Stimulated activated CD8-positive, alpha-beta memory T cell treated with anti-CD3 and anti-CD28 coated beads, Interleukin-7, amount 100 ng/mL, for 1 hour (primary cell): Measurements from ENCODE around the gene ATG10.

ENCODE experiments used
- DNase-seq, 2 donors: peaks; one replicate each; pipeline ENCODE4 v3.0.0-alpha.2; 2020; ENCODE audit warnings: low read depth in 2 of 2

The ATG10 gene

DNA sequence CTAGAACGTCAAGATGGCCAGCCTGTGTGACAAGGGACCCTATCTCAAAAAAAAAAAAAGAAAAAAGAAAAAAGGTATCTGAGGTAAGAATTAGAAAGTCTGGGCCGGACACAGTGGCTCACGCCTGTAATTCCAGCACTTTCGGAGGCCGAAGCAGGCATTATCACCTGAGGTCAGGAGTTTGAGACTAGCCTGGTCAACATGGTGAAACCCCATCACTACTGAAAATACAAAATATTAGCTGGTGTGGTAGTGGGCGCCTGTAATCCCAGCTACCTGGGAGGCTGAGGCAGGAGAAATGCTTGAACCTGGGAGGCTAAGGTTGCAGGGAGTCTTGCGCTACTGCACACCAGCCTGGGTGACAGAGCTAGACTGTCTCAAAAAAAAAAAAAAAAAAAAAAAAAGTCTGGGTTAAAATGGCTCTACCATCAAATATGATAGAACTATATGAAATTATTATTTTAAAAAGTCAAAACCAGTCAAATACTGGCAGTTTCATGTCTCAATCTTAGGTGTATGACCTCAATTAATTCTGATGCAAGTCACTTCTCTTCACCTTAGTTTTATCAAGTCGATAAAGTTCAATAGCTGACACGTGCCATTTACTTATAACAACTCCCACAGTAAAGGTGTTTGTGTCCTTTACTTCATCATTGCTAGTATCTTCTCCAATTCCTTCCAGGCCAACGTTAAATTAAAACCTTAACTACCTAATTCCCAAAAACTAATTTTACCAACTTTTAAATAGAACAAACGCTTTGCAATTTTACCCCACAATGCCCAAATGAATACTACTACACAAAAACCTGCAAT, 305.2 kb downstream of the ATG10 start:
- no peak for DNase-seq

DNA sequence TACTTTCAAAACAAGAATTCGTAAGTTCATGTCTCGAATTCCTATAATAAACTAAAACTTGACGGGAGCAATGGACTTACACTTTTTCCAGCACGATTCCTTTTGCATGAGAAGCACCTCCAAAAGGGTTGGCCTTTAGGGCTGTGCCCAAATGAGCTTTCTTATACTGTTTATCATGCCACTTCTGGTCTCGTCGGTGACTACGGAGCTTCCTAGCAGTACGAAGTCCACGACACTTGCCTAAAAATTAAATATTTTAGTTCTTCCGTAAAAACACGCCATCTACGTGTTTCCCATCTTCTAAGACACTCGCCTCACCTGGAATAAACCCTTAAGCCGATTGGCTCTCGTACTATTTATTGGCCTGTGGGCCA, 305.8 kb downstream of the ATG10 start:
- no peak for DNase-seq

DNA sequence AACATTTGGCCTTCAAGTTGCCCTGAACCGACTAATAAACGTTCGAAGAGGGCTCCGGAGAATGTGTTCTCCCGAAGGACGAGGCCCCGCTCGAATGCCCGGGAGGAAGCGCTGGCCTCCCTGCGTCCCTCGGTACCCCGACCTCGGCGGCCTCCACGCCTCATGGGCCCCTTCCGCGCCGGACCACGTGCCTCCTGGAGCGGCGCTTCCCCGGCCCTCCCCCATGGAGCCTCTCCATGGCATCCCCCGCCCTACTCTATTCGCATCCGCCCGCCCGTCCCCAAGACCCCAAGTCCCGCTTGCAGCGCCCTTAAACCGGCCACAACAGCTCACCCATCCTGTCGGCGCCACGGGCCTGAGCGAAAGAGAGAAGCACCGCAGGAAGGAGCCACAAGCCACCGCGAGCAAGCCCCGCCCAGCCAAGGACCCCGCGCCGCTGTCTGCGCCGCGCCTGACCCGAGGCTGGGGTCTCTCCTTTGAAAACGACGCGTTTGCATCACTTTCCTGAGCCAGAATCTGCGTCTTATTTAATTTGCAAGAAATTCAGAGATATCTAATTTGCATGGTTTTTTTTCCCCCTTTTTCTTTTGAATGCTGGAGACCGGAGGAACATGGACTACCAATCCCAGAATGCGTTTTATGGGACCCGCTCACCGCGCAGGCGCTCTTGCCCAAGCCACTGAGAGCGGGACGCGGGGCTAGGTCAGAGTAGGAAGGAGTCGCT, 306.3 kb downstream of the ATG10 start, which contains the start of gene RPS23:
Gene RPS23, minus strand, starts transcription at position 368 of the 724 bp plus-strand sequence. Its CDS starts 31 bp downstream, at position 337.
- DNase-seq, result peak; percentile 66 to 74

DNA sequence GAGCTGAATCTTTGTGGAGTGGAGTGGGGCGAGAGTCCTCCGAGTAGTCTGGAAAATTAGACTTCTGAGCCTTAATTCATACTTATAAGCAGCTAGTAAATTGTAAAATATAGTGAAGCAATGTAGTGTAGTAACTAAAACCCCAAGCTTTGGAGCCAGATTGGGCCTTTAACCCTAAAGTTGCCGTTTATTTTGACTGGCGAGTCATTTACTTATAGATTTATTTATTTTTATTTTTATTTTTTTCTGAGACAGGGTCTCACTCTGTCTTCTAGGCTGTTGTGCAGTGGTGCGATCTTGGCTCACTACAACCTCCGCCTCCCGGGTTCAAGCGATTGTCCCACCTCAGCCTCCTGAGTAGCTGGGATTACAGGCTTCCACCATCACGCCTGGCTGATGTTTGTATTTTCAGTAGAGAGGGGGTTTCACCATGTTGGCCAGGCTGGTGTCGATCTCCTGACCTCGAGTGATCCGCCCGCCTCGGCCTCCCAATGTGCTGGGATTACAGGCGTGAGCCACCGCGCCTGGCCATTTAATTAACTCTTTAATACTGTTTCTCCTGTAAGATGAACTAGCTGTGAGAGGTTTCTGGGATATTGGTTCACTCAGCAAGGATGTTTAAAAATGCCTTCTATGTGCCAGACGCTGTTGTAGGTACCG, 307.0 kb downstream of the ATG10 start:
- DNase-seq, result no peak

DNA sequence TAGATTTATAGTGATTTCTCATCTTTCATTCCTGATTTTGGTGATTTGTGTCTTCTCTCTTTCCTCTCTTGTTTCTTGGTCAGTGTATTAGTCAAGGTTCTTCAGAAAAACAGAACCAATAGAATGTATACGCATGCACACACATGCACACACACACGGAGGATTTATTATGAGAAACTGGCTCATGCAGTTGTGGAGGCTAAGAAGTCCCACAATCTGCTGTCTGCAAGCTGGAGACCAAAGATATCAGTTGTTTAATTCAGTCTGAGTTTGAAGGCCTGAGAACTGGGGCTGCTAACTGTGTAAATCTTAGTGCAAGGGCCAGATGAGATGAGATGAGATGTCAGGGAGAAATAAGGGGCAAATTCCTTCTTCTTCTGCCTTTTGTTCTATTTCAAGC, 312.1 kb downstream of the ATG10 start:
- no peak for DNase-seq

DNA sequence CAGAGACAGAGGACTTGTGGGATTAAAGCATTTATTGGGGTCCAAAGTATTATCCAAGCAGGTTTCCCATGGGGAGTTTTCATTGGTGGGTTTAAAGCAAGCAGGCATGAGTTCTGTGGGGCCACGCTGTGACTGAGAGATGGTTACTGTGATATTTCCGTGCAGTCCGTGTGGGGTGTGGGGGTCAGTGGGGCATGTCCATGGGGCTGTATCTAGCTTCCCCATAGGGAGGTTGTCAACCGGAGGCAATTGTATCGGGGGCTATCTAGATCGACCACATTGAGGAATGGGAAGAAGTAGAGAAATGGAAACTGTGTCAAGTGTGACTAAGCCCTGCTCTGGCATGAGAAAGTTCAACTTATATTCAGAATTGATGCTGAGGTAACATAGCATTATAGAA, 313.4 kb downstream of the ATG10 start:
- no peak for DNase-seq

DNA sequence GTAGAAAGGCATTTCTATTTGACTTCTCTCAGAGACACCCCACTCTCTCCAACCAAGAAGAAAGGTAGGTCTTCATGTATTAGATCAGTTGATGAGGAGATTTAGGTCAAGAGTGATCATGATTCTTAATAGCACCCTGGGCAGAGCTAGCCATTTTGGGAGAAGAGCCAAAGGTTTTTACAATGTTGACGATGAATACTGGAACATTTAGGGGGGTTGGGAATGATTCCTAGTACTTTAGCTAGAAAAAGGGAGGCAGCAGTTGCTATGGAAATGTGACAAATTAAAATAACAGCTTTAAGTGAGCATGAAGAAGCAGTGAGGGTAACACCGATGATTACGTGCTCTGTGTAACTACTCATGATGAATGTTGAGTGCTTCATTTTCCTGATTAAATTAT, 315.8 kb downstream of the ATG10 start:
- no peak for DNase-seq

DNA sequence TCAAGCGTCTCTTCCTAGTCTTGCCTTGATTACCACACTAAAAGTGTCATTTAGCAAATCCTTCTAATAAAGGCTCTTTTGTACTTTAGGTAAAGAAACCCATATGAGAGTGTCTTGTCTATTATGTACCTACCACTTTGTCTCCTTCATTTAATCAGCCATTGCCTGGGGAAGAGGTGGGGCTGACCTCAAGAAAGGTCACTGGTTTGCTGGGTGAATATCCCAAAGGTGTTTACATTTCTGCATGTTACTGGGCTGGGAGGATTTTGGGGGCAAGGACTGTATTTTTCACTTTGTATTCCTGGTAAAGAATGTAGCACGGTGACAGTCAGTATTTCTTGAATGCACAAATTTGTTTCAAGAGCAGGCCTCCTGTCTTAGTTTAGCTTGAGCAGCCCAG, 318.2 kb downstream of the ATG10 start:
- DNase-seq, result no peak

DNA sequence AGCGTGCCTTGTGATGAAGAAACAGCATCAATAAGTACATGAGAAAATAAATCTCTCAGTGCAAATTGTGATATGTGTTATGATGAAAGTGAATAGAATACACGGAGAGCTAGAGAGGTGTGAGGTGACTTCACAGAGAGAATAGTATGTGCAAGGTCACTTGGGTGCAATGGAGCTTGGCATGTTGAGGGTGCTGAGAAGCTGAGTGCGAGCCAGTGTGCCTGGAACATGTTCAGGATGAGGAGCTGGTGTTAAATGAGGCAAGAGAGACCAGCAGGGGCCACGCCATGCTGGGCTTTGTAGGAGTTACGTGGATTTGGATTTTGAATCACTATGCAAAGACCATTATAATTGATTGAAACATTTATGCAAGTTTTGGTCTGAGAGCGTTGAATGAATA, 319.1 kb downstream of the ATG10 start:
- no peak for DNase-seq

DNA sequence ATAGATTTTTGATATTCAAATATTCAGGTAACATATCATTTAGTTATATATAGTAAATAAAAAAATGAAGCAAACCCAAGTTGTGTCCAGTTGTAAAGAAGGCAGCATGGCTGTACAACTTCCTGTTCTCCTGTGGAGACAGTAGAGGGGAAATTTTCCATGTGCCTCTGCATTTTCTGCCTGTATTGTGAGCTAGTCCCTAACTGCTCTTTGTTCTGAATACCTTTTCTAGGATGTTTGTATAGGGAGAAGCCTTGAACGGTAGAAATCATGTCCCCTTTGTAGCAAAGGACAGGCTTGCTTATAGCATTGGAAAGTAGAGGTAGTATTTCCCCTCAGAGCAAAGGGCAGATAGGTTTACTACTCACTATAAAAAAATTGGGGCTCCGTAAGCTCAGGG, 319.6 kb downstream of the ATG10 start:
- no peak for DNase-seq

DNA sequence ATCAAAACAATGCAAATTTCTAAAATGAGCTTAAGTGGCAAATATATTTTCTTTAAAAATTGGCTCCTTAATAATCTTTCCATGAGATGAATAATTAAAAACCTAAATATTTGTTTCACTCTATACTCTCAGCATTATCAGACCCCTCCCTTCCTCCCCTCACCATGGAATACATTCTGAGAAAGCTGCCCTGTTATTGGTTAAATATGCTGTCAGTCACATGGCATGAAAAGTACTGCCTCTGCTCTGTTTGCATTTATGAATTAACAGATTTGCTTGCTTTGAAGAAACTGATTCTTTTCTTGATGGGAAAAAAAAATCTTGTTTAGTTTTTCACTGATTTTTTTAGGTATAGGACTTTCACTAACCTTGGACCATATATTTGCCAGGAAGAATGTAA, 323.3 kb downstream of the ATG10 start:
- no peak for DNase-seq

DNA sequence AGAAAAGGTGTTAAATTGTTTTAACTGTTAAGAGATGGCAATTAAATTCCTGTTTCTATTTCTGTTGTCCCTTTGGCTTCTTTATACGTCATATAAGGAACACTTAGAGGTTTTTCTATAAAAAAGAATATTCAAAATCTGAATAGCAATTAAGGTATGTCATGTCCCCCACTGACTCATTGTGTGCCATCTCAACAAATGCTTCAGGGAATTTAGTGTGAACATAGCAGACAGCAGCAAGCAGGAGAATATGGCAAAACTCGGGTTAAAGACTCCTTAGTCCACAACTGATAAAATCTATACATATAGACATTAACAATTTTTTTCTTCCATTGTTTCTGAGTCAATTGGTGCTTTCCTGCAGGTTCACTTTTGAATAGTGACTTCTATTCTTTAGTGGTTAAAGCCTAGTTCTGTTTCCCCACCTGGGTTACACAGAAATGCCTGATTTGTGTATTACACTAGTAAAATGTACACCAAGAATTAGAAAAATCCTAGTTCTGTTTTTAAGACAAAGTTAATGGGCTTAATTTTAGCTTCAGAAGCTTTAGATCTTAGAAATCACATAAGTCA, 324.2 kb downstream of the ATG10 start:
- no peak for DNase-seq

DNA sequence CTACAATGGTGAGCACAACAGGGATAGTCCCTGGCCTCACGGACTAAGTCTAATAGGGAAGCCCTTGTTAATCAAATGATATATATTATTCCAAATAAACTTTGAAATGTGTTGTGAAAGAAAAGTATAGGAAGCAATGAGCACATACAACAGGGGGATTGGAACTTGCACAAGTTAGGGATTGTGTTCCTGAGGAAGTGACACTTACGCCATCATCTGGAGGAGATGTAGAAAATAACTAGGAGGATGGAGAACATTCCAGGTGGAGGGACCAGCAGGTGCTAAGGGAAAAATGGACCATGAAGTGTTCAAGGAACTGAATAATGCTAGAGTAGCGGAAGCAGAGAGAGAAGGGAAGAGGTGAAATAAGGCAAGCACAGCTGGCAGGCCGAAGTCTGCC, 325.1 kb downstream of the ATG10 start:
- no peak for DNase-seq

DNA sequence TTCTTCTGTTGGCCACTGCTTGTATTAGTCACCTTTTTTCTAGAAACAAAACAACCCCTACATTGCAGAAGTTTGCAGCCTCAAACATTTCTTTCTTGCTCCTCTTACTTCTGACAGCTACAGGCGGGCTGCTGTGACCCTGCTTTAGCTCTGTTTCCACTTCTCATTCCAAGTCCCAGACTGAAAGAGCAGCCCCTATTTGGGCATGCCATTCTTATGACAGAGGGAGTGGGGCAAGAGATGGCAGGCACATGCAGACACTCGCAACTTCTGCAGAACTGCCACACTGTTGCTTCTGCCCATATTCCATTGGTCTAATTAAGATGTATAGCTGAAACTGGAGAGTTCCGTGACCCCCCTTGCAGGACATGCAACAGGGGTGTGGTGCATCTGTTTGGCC, 325.9 kb downstream of the ATG10 start:
- no peak for DNase-seq

DNA sequence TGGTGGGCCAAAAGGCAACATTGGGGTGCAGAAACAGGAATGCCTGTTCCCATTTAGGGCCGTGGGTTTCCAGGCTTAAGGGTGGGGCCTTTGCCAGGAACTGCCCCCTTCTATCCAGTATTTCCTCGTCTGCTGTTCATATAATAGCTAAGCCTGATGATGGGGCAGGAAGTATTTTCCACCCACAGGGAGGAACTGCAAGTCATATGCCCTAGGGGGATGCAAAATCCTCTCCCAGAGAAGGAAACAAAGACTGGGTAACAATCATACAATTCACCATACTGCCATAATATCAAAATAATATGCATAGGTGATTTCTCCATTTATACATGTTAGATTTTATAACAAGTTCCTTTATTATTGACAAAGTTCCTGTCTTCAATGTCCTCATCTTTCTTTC, 326.8 kb downstream of the ATG10 start:
- DNase-seq, result no peak

DNA sequence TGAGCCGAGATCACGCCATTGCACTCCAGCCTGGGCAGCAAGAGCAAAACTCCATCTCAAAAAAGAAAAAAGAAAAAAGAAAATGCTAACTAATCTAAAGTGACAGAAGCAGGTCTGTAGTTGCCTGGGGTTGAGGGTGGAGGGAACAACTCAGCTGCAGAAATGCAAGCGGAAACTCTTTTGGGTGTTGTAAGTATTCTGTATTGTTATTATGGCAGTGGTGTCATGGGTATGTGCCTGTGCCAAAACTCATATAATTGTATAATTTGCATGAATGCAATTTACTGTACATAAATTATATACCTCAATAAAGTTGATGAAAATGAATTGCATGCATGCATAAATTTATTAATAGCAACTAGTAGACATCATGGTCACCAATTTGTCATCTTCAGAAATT, 329.4 kb downstream of the ATG10 start:
- no peak for DNase-seq
